ENCODE results near the gene FAR2. TPM values are rescaled to one million over a fixed set of nuclear protein-coding genes. Genes with fewer than 3 reads are reported as not detected.

Gene FAR2
- total RNA-seq, 1 experiment from 2014 or later, result 22.1 TPM

GRCh38 chr12:29299633-29300032 is 150.6 kb downstream of the FAR2 start:
- no peaks in the 10 kb centered on the region for H3K79me1 ChIP-seq (ENCODE audit: insufficient read depth, low read depth, low read length, poor library complexity, severe bottlenecking)
- no peak for DNase-seq
- H4K8ac ChIP-seq (replicated peaks; ENCODE audit: insufficient read length, low read depth, low read length), result no peak overlapping the region
- no peak overlapping the region for H4K91ac ChIP-seq (ENCODE audit: insufficient read length, low read depth, low read length)
- no peak overlapping the region for H2AFZ ChIP-seq (ENCODE audit: low read length)
- H3K14ac ChIP-seq (ENCODE audit: insufficient read depth, low read length), result no peak overlapping the region
- no peak overlapping the region for H2AK5ac ChIP-seq (ENCODE audit: insufficient read length, low read length)
- H3T11ph ChIP-seq (ENCODE audit: low read length), result no peak overlapping the region
- H3K4ac ChIP-seq (ENCODE audit: low read depth, low read length), result no peak overlapping the region
- no peaks in the 10 kb centered on the region for H3K79me2 ChIP-seq (ENCODE audit: insufficient read depth, low read length)
- H3K23ac ChIP-seq (ENCODE audit: insufficient read length, low read depth, low read length), result no peak overlapping the region
- H3K9ac ChIP-seq (ENCODE audit: extremely low read depth, insufficient read length, low read length), result no peak overlapping the region
- no peak overlapping the region for H2BK5ac ChIP-seq (ENCODE audit: insufficient read length, low read length)
- no peak overlapping the region for H3K18ac ChIP-seq (ENCODE audit: insufficient read length, low read depth, low read length)
- no peak overlapping the region for H3K56ac ChIP-seq (ENCODE audit: insufficient read length, low read depth, low read length)
- Mint-ChIP-seq H3K9me3 (no peaks in the 10 kb centered on the region), H3K27ac (no peak overlapping the region; a peak in 2 of 7 replicates), H3K27me3 (ENCODE audit: low read depth) (no peaks in the 10 kb centered on the region), H3K36me3 (ENCODE audit: insufficient read depth in 1 of 3, low read depth in 3 of 3) (no peaks in the 10 kb centered on the region), H3K4me1 (peaks cover 4 to 6% of the 10 kb centered on the region in 2 experiments; a peak in 2 of 4 replicates), H3K4me3 (no peak overlapping the region)
- TF ChIP-seq CTCF (conservative IDR thresholded peaks at IDR 0.05), result no peak
- H2BK12ac ChIP-seq (ENCODE audit: insufficient read length, low read depth, low read length), result no peak overlapping the region
- H2BK15ac ChIP-seq (ENCODE audit: low read depth, low read length), result no peak overlapping the region
- H3K27me3 ChIP-seq (ENCODE audit: insufficient read depth, low read length), result no peaks in the 10 kb centered on the region
- no peak overlapping the region for H4K5ac ChIP-seq (ENCODE audit: insufficient read length, low read depth, low read length)
- H3K4me1 ChIP-seq (ENCODE audit: insufficient read depth, low read length), result no peaks in the 10 kb centered on the region
- no peaks in the 10 kb centered on the region for H3K23me2 ChIP-seq (ENCODE audit: insufficient read length, low read depth, low read length, poor library complexity, severe bottlenecking)
- no peak overlapping the region for H2BK20ac ChIP-seq (ENCODE audit: low read depth, low read length, poor library complexity, severe bottlenecking)
- H3K9me3 ChIP-seq (ENCODE audit: control insufficient read depth, low read depth, low read length), result no peaks in the 10 kb centered on the region
- H3K27ac ChIP-seq (ENCODE audit: insufficient read length, low read depth, low read length), result no peak overlapping the region
- no CpG with 5 or more reads among the region's 2 CpGs for WGBS (ENCODE audit: extremely low coverage, insufficient read length, low lambda C conversion rate)
- no peak overlapping the region for H2BK120ac ChIP-seq (ENCODE audit: low read depth, low read length, poor library complexity, severe bottlenecking)
- H3K4me2 ChIP-seq (ENCODE audit: insufficient read depth, insufficient read length, low read length), result no peak overlapping the region
- no peaks in the 10 kb centered on the region for H4K20me1 ChIP-seq (ENCODE audit: control insufficient read depth, insufficient read depth, insufficient read length)
